Measurements from ENCODE around the gene DEPP1. TPM values are rescaled to one million over a fixed set of nuclear protein-coding genes. Genes with fewer than 3 reads are reported as not detected.

DEPP1 gene
- total and polyA plus RNA-seq, 2 of the 13 experiments (the other 11 are each of a cell fraction or from before 2014, with no cell fraction given) = 14.8 to 270 TPM

- TF ChIP-seq, protein P1, sequence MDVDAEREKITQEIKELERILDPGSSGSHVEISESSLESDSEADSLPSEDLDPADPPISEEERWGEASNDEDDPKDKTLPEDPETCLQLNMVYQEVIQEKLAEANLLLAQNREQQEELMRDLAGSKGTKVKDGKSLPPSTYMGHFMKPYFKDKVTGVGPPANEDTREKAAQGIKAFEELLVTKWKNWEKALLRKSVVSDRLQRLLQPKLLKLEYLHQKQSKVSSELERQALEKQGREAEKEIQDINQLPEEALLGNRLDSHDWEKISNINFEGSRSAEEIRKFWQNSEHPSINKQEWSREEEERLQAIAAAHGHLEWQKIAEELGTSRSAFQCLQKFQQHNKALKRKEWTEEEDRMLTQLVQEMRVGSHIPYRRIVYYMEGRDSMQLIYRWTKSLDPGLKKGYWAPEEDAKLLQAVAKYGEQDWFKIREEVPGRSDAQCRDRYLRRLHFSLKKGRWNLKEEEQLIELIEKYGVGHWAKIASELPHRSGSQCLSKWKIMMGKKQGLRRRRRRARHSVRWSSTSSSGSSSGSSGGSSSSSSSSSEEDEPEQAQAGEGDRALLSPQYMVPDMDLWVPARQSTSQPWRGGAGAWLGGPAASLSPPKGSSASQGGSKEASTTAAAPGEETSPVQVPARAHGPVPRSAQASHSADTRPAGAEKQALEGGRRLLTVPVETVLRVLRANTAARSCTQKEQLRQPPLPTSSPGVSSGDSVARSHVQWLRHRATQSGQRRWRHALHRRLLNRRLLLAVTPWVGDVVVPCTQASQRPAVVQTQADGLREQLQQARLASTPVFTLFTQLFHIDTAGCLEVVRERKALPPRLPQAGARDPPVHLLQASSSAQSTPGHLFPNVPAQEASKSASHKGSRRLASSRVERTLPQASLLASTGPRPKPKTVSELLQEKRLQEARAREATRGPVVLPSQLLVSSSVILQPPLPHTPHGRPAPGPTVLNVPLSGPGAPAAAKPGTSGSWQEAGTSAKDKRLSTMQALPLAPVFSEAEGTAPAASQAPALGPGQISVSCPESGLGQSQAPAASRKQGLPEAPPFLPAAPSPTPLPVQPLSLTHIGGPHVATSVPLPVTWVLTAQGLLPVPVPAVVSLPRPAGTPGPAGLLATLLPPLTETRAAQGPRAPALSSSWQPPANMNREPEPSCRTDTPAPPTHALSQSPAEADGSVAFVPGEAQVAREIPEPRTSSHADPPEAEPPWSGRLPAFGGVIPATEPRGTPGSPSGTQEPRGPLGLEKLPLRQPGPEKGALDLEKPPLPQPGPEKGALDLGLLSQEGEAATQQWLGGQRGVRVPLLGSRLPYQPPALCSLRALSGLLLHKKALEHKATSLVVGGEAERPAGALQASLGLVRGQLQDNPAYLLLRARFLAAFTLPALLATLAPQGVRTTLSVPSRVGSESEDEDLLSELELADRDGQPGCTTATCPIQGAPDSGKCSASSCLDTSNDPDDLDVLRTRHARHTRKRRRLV (CRISPR knock-in tag; IDR thresholded peaks at IDR 0.05) = 0 out of 2 replicates have a peak, but pooled peaks have one; percentile 11
- no peak for TF ChIP-seq E2F2 (CRISPR knock-in tag; IDR thresholded peaks at IDR 0.05; ENCODE audit: borderline replicate concordance)
- no peak for TF ChIP-seq MAFF (IDR thresholded peaks at IDR 0.05; ENCODE audit: low read depth, low read length)
- 0 out of 2 replicates have a peak, but pooled peaks have one; percentile 33 for TF ChIP-seq ZNF446 (CRISPR knock-in tag; IDR thresholded peaks at IDR 0.05)
- TF ChIP-seq ZSCAN29 (CRISPR knock-in tag; conservative IDR thresholded peaks at IDR 0.05) = no peak
- TF ChIP-seq YEATS4 (CRISPR knock-in tag; IDR thresholded peaks at IDR 0.05; ENCODE audit: borderline replicate concordance) = no peak
- TF ChIP-seq MED1 (CRISPR knock-in tag; IDR thresholded peaks at IDR 0.05) = peak; percentile 85
- TF ChIP-seq ZNF75D (CRISPR knock-in tag; IDR thresholded peaks at IDR 0.05; ENCODE audit: borderline replicate concordance) = no peak
- no peak for TF ChIP-seq NONO (IDR thresholded peaks at IDR 0.05)
- TF ChIP-seq NONO (CRISPR knock-in tag; conservative IDR thresholded peaks at IDR 0.05) = no peak
- peak; percentile 58; the same call in 1 of the 2 replicates for TF ChIP-seq BORCS8-MEF2B (CRISPR knock-in tag; IDR thresholded peaks at IDR 0.05)
- TF ChIP-seq ZNF768 (CRISPR knock-in tag; IDR thresholded peaks at IDR 0.05) = peak; percentile 29; the same call in 1 of the 2 replicates
- TF ChIP-seq GATAD2A (CRISPR knock-in tag; IDR thresholded peaks at IDR 0.05) = no peak; the same call in 1 of the 2 replicates
- TF ChIP-seq CAMTA2 (CRISPR knock-in tag; IDR thresholded peaks at IDR 0.05; ENCODE audit: borderline replicate concordance) = no peak
- peak; percentile 45; the same call in 1 of the 2 replicates for TF ChIP-seq SOX5 (CRISPR knock-in tag; IDR thresholded peaks at IDR 0.05; ENCODE audit: borderline replicate concordance)
- no peak for TF ChIP-seq PBX3 (CRISPR knock-in tag; IDR thresholded peaks at IDR 0.05; ENCODE audit: borderline replicate concordance)
- no peak for TF ChIP-seq ZSCAN21 (CRISPR knock-in tag; IDR thresholded peaks at IDR 0.05; ENCODE audit: borderline replicate concordance)
- TF ChIP-seq, protein P2, sequence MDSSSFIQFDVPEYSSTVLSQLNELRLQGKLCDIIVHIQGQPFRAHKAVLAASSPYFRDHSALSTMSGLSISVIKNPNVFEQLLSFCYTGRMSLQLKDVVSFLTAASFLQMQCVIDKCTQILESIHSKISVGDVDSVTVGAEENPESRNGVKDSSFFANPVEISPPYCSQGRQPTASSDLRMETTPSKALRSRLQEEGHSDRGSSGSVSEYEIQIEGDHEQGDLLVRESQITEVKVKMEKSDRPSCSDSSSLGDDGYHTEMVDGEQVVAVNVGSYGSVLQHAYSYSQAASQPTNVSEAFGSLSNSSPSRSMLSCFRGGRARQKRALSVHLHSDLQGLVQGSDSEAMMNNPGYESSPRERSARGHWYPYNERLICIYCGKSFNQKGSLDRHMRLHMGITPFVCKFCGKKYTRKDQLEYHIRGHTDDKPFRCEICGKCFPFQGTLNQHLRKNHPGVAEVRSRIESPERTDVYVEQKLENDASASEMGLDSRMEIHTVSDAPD (CRISPR knock-in tag; IDR thresholded peaks at IDR 0.05) = no peak
- no peak for TF ChIP-seq KDM5B (CRISPR knock-in tag; IDR thresholded peaks at IDR 0.05; ENCODE audit: borderline replicate concordance)
- TF ChIP-seq KLF11 (CRISPR knock-in tag; IDR thresholded peaks at IDR 0.05) = no peak
- TF ChIP-seq TAF1 (CRISPR knock-in tag; IDR thresholded peaks at IDR 0.05) = no peak
- TF ChIP-seq ZNF629 (CRISPR knock-in tag; conservative IDR thresholded peaks at IDR 0.05) = peak; percentile 85
Observed at GRCh38 chr10:44974628-44975430, 3.8 kb downstream of the DEPP1 start (continued).
